SK-N-MC (cell line): ENCODE data around the gene DUSP10.

Experiments used
- DNase-seq: peaks from one replicate; pipeline ENCODE4 v3.0.0-alpha.2; 2011; ENCODE audit warnings: low read depth, low spot score
- H3K27ac ChIP-seq: fragments of 200-600 bp; sonication (generic); 2 replicates; pipeline ENCODE4 v1.5.1; 2016; ENCODE audit warnings: mixed run types
- H3K36me3 ChIP-seq: fragments of 200-600 bp; sonication (generic); 2 replicates; pipeline ENCODE4 v1.6.1; 2017; ENCODE audit warnings: antibody characterized with exemption, low read length, mixed read lengths; ENCODE audit not compliant: insufficient read depth
- H3K4me3 ChIP-seq: fragments of 200-600 bp; sonication (generic); 2 replicates; pipeline ENCODE4 v1.5.1; 2016
- H3K9ac ChIP-seq: fragments of 200-600 bp; sonication (generic); 2 replicates; pipeline ENCODE4 v1.8.0; 2017; ENCODE audit warnings: mixed run types, mixed read lengths; ENCODE audit not compliant: insufficient read length
- H3K9me3 ChIP-seq: fragments of 200-600 bp; sonication (generic); 2 replicates; pipeline ENCODE4 v1.6.1; 2017; ENCODE audit warnings: low read depth, mild to moderate bottlenecking, antibody characterized with exemption, low read length, moderate library complexity, mixed read lengths
- EZH2 ChIP-seq: fragments of 200-600 bp; sonication (generic); IDR thresholded peaks from one replicate; pipeline ENCODE4 v1.6.1; 2017; ENCODE audit warnings: antibody characterized with exemption
- FOXP2 ChIP-seq: optimal IDR thresholded peaks from 2 replicates; pipeline ENCODE3; 2011; ENCODE audit warnings: mild to moderate bottlenecking, moderate library complexity; ENCODE audit not compliant: insufficient read depth; ENCODE audit errors: extremely low read length, control extremely low read depth
- POLR2AphosphoS5 ChIP-seq: IDR thresholded peaks from 2 replicates; pipeline ENCODE4 v1.6.1; 2012; ENCODE audit warnings: mild to moderate bottlenecking, low read depth, low read length, borderline replicate concordance

The DUSP10 gene

GRCh38 chr1:221706876-221707582, 34.9 kb downstream of the DUSP10 start:
- no peak overlapping the region for H3K4me3 ChIP-seq
- no peaks in the 10 kb centered on the region for H3K9me3 ChIP-seq
- no peak overlapping the region for H3K27ac ChIP-seq
- TF ChIP-seq FOXP2 (no peak), EZH2 (no peak), POLR2AphosphoS5 (no peak)
- no peak for DNase-seq
- H3K36me3 ChIP-seq, result no peaks in the 10 kb centered on the region
- H3K9ac ChIP-seq, result no peak overlapping the region

GRCh38 chr1:221706191-221706590, 35.7 kb downstream of the DUSP10 start:
- no peak overlapping the region for H3K27ac ChIP-seq
- no peaks in the 10 kb centered on the region for H3K9me3 ChIP-seq
- no peak overlapping the region for H3K4me3 ChIP-seq
- TF ChIP-seq EZH2 (no peak), FOXP2 (no peak), POLR2AphosphoS5 (no peak)
- no peak overlapping the region for H3K9ac ChIP-seq
- DNase-seq, result no peak
- no peaks in the 10 kb centered on the region for H3K36me3 ChIP-seq

GRCh38 chr1:221704306-221704705, 37.6 kb downstream of the DUSP10 start:
- Histone ChIP-seq H3K4me3 (no peak overlapping the region), H3K36me3 (no peaks in the 10 kb centered on the region), H3K9me3 (no peaks in the 10 kb centered on the region), H3K27ac (no peak overlapping the region), H3K9ac (no peak overlapping the region)
- no peak for DNase-seq
- no peak for TF ChIP-seq FOXP2
- no peak for TF ChIP-seq POLR2AphosphoS5
- TF ChIP-seq EZH2, result no peak

- Histone ChIP-seq H3K9ac (no peak overlapping the region), H3K36me3 (no peaks in the 10 kb centered on the region), H3K4me3 (no peak overlapping the region), H3K27ac (no peak overlapping the region), H3K9me3 (no peaks in the 10 kb centered on the region)
- no peak for TF ChIP-seq EZH2
- TF ChIP-seq FOXP2, result no peak
- TF ChIP-seq POLR2AphosphoS5, result no peak
- DNase-seq, result no peak
Observed at GRCh38 chr1:221701570-221702186, 40.2 kb downstream of the DUSP10 start.

GRCh38 chr1:221700948-221701347, 40.9 kb downstream of the DUSP10 start:
- H3K4me3 ChIP-seq, result no peak overlapping the region
- no peak for TF ChIP-seq POLR2AphosphoS5
- TF ChIP-seq EZH2, result no peak
- TF ChIP-seq FOXP2, result no peak
- no peak overlapping the region for H3K9ac ChIP-seq
- no peak for DNase-seq
- no peak overlapping the region for H3K27ac ChIP-seq
- no peaks in the 10 kb centered on the region for H3K36me3 ChIP-seq
- no peaks in the 10 kb centered on the region for H3K9me3 ChIP-seq

- no peak overlapping the region for H3K4me3 ChIP-seq
- no peak overlapping the region for H3K9ac ChIP-seq
- H3K27ac ChIP-seq, result no peak overlapping the region
- no peaks in the 10 kb centered on the region for H3K9me3 ChIP-seq
- no peak for TF ChIP-seq EZH2
- no peak for TF ChIP-seq POLR2AphosphoS5
- no peak for TF ChIP-seq FOXP2
- H3K36me3 ChIP-seq, result no peaks in the 10 kb centered on the region
- no peak for DNase-seq
Observed at GRCh38 chr1:221700536-221700935, 41.4 kb downstream of the DUSP10 start.

GRCh38 chr1:221699978-221700519, 41.8 kb downstream of the DUSP10 start:
- Histone ChIP-seq H3K27ac (no peak overlapping the region), H3K9me3 (no peaks in the 10 kb centered on the region), H3K36me3 (no peaks in the 10 kb centered on the region), H3K4me3 (no peak overlapping the region), H3K9ac (no peak overlapping the region)
- DNase-seq, result no peak
- TF ChIP-seq FOXP2, result no peak
- no peak for TF ChIP-seq EZH2
- no peak for TF ChIP-seq POLR2AphosphoS5

GRCh38 chr1:221699577-221699976, 42.3 kb downstream of the DUSP10 start:
- Histone ChIP-seq H3K9ac (no peak overlapping the region), H3K9me3 (no peaks in the 10 kb centered on the region), H3K27ac (no peak overlapping the region), H3K4me3 (no peak overlapping the region), H3K36me3 (no peaks in the 10 kb centered on the region)
- no peak for TF ChIP-seq EZH2
- no peak for DNase-seq
